Testis (tissue), 5 donors: ENCODE results near the gene PNLIP. TPM values are rescaled to one million over a fixed set of nuclear protein-coding genes. Genes with fewer than 3 reads are reported as not detected.

Experiments
- DNase-seq: peaks from one replicate; pipeline ENCODE4 v3.0.0-alpha.2; 2019
- H3K27ac ChIP-seq, 2 donors: fragments of 200-600 bp; sonication (generic); one replicate each; pipeline ENCODE4 v1.5.1; 2019
- H3K27me3 ChIP-seq: fragments of 200-600 bp; sonication (generic); one replicate; pipeline ENCODE4 v1.5.1; 2019
- H3K36me3 ChIP-seq: fragments of 200-600 bp; sonication (generic); one replicate; pipeline ENCODE4 v1.5.1; 2017; ENCODE audit warnings: low read depth; ENCODE audit errors: missing control alignments
- H3K4me1 ChIP-seq: fragments of 200-600 bp; sonication (generic); one replicate; pipeline ENCODE4 v1.5.1; 2019
- H3K4me3 ChIP-seq, 2 donors: fragments of 200-600 bp; sonication (generic); one replicate each; pipeline ENCODE4 v1.5.1; 2017 to 2019
- H3K9me3 ChIP-seq: fragments of 200-600 bp; sonication (generic); one replicate; pipeline ENCODE4 v1.5.1; 2017
- CTCF ChIP-seq, 3 experiments: fragments of 450-650 bp in 2 of 3; fragments of 200-600 bp in 1 of 3; sonication (generic) in 1 of 3; IDR thresholded peaks; one replicate each; pipeline ENCODE4 v1.5.1; 2016 to 2019; ENCODE audit warnings: antibody characterized with exemption in 3 of 3, mild to moderate bottlenecking in 2 of 3, moderate library complexity in 1 of 3
- POLR2A ChIP-seq: fragments of 450-650 bp; IDR thresholded peaks from one replicate; pipeline ENCODE4 v1.6.1; 2017; ENCODE audit warnings: antibody characterized with exemption, mild to moderate bottlenecking, moderate library complexity
- WGBS, 2 donors: methylation state at CpG; one replicate each; pipeline ENCODE4 v1.1.5; 2018; 5-methylcytosine and 5-hydroxymethylcytosine counted together
- intact Hi-C: fragments of 100-400 bp; cut with DNase I; formaldehyde crosslinking; loops from one replicate; pipeline ENCODE4 v1.15.1; 2023; ENCODE audit warnings: low total_unique reads
- long read RNA-seq, 2 donors: transcript quantifications; one replicate each; lab custom pipeline, GENCODE V29; 2026
- polyA plus RNA-seq: library from polyadenylated mRNA; stranded (reverse); fragments of 350-450 nt; fragmentation: Illumina TruSeq; extraction: RNeasy Lipid Tissue Mini Kit (QIAGEN cat#74804); gene quantifications from one replicate; pipeline ENCODE4 v1.2.3, GENCODE V29; 2014; ENCODE audit warnings: low read depth, low replicate concordance; ENCODE audit not compliant: insufficient read depth
- total RNA-seq, 2 donors: library from RNA; depleted of rRNA; stranded (reverse); fragments of >200 nt; gene quantifications; one replicate each; pipeline ENCODE4 v1.2.3, GENCODE V29; 2016

The PNLIP gene
- under 1 TPM in 1 of 2 donors, not detected in 1; 0.74 TPM for total RNA-seq
- polyA plus RNA-seq = not detected
- long read RNA-seq, donor 1 = 0 reads
- long read RNA-seq, donor 2 = 0 reads

DNA sequence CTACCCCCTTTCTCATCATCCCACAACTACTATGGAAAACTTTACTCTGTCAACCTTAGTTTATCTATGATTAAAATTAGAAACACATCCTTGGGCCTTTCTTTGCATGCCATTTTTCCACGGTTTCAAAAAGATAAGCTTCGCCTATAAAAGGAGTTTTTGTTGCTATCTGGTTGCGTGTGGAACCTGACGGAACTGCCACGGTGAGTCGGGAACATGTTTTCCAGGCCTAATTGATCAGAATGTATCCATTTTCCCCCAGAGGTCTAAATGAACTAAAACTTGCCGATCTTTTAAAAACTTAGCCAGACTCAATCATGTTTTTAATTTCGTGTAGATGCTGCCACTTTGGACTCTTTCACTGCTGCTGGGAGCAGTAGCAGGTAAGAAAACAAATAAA is at the start of gene PNLIP:
PNLIP (plus strand) TSS at position 176 of the 400 bp plus-strand sequence; CDS start at position 338, 162 bp downstream.
- no peak within 1 kb of the TSS for H3K27ac ChIP-seq
- H3K4me1 ChIP-seq = no peaks in the 10 kb centered on the region
- H3K27me3 ChIP-seq = no peaks in the 10 kb centered on the region
- H3K36me3 ChIP-seq = no peaks in the 10 kb centered on the region
- intact Hi-C loops = no loop called here
- no peaks in the 10 kb centered on the region for H3K9me3 ChIP-seq
- no peak for DNase-seq
- no peak within 1 kb of the TSS for H3K4me3 ChIP-seq
- WGBS, 2 donors = 56 to 66% methylated on average over 8 of the region's 8 CpGs
- TF ChIP-seq CTCF (IDR thresholded peaks at IDR 0.05) (no peak), POLR2A (no peak)

DNA sequence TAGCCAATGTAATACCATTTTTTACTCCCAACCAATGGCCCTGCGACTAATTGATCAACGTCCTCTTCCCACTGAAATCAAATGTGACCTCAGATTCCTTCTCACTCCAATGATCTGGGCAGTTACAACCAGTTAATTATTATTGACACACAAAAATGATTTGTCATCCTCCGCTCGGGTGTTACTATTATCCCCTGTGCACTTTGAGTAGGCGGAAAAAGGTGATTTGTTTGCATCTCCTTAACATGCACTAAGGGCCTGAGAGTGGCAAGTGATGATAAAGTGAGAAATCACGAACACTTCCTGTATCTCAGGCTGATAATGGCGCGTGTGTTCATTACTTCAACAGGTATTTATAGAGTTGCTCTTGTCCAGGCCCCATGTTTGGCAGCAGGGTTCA is 40.9 kb upstream of the PNLIP start:
- Histone ChIP-seq H3K27ac (no peak overlapping the region), H3K27me3 (no peaks in the 10 kb centered on the region), H3K9me3 (no peaks in the 10 kb centered on the region), H3K4me3 (no peak overlapping the region), H3K4me1 (no peaks in the 10 kb centered on the region), H3K36me3 (no peaks in the 10 kb centered on the region)
- DNase-seq = no peak
- intact Hi-C loops = no loop called here
- 67 to 69% methylated on average over 8 of the region's 8 CpGs for WGBS, 2 donors
- no peak for TF ChIP-seq CTCF (IDR thresholded peaks at IDR 0.05)
- no peak for TF ChIP-seq POLR2A

DNA sequence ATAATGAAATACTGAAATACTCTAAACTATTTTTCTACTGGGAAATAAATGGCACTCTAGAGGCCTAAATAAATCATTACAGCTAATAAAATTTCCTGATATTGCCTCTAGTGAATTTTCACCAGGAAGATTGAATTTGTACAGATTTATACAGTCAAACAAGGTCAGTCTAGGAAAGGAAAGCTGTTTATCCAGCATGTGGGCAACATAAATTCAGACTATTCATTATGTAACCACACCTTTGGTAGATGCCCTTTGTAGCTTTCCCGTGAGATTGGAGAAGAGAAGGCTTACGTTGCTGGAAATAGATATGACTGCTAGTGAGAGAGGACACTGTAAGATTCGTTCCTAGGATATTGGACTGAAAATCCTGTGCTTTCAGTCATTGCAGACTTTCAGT is 35.2 kb upstream of the PNLIP start:
- 81 to 88% methylated on average over 3 of the region's 3 CpGs for WGBS, 2 donors
- DNase-seq = no peak

DNA sequence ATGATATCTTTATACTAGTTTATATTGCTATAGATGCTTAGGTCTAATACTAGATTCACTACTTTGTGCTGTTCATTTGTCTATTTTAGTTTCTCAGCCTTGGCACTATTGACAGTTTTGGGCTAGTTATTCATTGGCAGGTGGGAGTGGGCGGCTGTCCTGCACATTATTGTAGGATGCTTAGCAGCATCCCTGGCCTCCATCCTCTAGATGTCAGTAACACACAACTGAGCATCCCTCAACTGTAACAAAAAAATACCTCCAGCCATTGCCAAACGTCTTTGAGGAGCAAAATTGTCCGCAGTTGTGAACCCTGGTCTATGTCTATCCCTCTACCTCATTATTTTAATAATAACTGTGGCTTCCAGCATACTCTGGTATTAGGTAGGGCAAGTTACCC is 34.4 kb upstream of the PNLIP start:
- Histone ChIP-seq H3K27ac (no peak overlapping the region), H3K4me1 (no peaks in the 10 kb centered on the region), H3K9me3 (no peaks in the 10 kb centered on the region), H3K36me3 (no peaks in the 10 kb centered on the region), H3K27me3 (no peaks in the 10 kb centered on the region), H3K4me3 (no peak overlapping the region)
- no peak for DNase-seq
- 55 to 61% methylated on average over 3 of the region's 3 CpGs for WGBS, 2 donors
- intact Hi-C loops = no loop called here
- TF ChIP-seq CTCF (IDR thresholded peaks at IDR 0.05) = no peak
- TF ChIP-seq POLR2A = no peak

More for the DNA sequence above, 35.2 kb upstream of the PNLIP start:
- no peak overlapping the region for H3K27ac ChIP-seq
- no peaks in the 10 kb centered on the region for H3K36me3 ChIP-seq
- TF ChIP-seq POLR2A (no peak), CTCF (IDR thresholded peaks at IDR 0.05) (no peak)
- H3K27me3 ChIP-seq = no peaks in the 10 kb centered on the region
- intact Hi-C loops = no loop called here
- H3K4me3 ChIP-seq = no peak overlapping the region
- H3K9me3 ChIP-seq = no peaks in the 10 kb centered on the region
- H3K4me1 ChIP-seq = no peaks in the 10 kb centered on the region
